MM.1S (cell line): ENCODE data around the gene NAT9.

Experiments
- CTCF ChIP-seq: fragments of 300-600 bp; sonication (generic); IDR thresholded peaks from 2 replicates; pipeline ENCODE4 v1.5.1; 2016; ENCODE audit warnings: antibody characterized with exemption, low read length, mixed read lengths
- EZH2 ChIP-seq: fragments of 300-600 bp; sonication (generic); optimal IDR thresholded peaks from 2 replicates; pipeline ENCODE3; 2017; ENCODE audit warnings: low read depth, mild to moderate bottlenecking, antibody characterized with exemption, low read length, mixed read lengths
- EZH2phosphoT487 ChIP-seq: fragments of 300-600 bp; sonication (generic); IDR thresholded peaks from 2 replicates; pipeline ENCODE4 v1.6.1; 2018; ENCODE audit warnings: antibody characterized with exemption, low read length

- TF ChIP-seq CTCF (no peak), EZH2 (no peak), EZH2phosphoT487 (no peak)
Observed at GRCh38 chr17:74745548-74746177, 30.5 kb downstream of the NAT9 start.
